HCT116 (cell line): ENCODE data around the gene ZNF469. TPM values are rescaled to one million over a fixed set of nuclear protein-coding genes. Genes with fewer than 3 reads are reported as not detected.

ENCODE experiments used
- ATAC-seq: fragments of 200-7000 bp; cut with Tn5 transposase; 2 replicates; pipeline ENCODE4 v1.9.1; 2020; ENCODE audit warnings: mild to moderate bottlenecking, moderate library complexity
- BruUV-seq: library from RNA; stranded (reverse); fragments of 400-500 nt; replicated peaks from 2 replicates; lab custom pipeline; 2021; lab: Mats Ljungman, UMichigan
- CTCF ChIA-PET: fragments of 300-600 bp; sonication (Branson Sonifier 250); formaldehyde crosslinking; loops from one replicate; lab custom pipeline; 2021; ENCODE audit warnings: antibody characterized with exemption; lab: Charles Lee
- POLR2A ChIA-PET: fragments of 300-600, 350-600 bp; sonication (Branson Sonifier 250); formaldehyde crosslinking; loops from one replicate; lab custom pipeline; 2021; ENCODE audit warnings: antibody characterized with exemption; lab: Charles Lee
- RAD21 ChIA-PET, 2 experiments: fragments of 300-600 bp; sonication (Branson Sonifier 250); formaldehyde crosslinking; loops; one replicate each; lab custom pipeline; 2023; ENCODE audit warnings: low total read pairs in 2 of 2; ENCODE audit not compliant: uncharacterized antibody in 2 of 2, unreplicated experiment in 2 of 2, low non-redundant PET in 1 of 2; lab: Charles Lee
- DNase-seq: peaks from one replicate; pipeline ENCODE4 v3.0.0-alpha.2; 2010; ENCODE audit warnings: low read depth, low spot score
- H2AFZ ChIP-seq: fragments of 200-600 bp; shearing (Covaris generic), sonication (generic); 2 replicates; pipeline ENCODE4 v1.6.1; 2017; ENCODE audit warnings: low read depth, mixed run types, mixed read lengths, antibody characterized with exemption, low read length; ENCODE audit not compliant: poor library complexity, severe bottlenecking
- H3K27ac ChIP-seq: 2 replicates; pipeline ENCODE4 v1.5.1; 2012; ENCODE audit warnings: low read depth, low read length
- H3K27me3 ChIP-seq: fragments of 200-600 bp; sonication (generic); 2 replicates; pipeline ENCODE4 v1.6.1; 2016; ENCODE audit warnings: mixed run types, low read length, mixed read lengths; ENCODE audit not compliant: insufficient read depth
- H3K36me3 ChIP-seq, 2 experiments: fragments of 200-500 bp in 1 of 2; fragments of 200-600 bp in 1 of 2; sonication (Bioruptor generic) in 1 of 2; sonication (generic) in 1 of 2; 2 replicates each; pipeline versions ENCODE4 v1.5.1 to v1.6.1; 2014 to 2016; ENCODE audit warnings: low read length in 2 of 2, inconsistent platforms in 1 of 2, mixed read lengths in 1 of 2, mixed run types in 1 of 2; ENCODE audit not compliant: insufficient read depth in 2 of 2, control insufficient read depth in 1 of 2
- H3K4me1 ChIP-seq, 2 experiments: fragments of 200-600 bp in 1 of 2; sonication (generic) in 1 of 2; 2 replicates each; pipeline versions ENCODE4 v1.5.1 to v1.6.1; 2012 to 2017; ENCODE audit warnings: low read length in 2 of 2, inconsistent platforms in 1 of 2, mild to moderate bottlenecking in 1 of 2, mixed read lengths in 1 of 2, mixed run types in 1 of 2, moderate library complexity in 1 of 2; ENCODE audit not compliant: insufficient read depth in 2 of 2, control insufficient read depth in 1 of 2
- H3K4me2 ChIP-seq: fragments of 200-600 bp; sonication (generic); 2 replicates; pipeline ENCODE4 v1.6.1; 2017; ENCODE audit warnings: mixed run types, low read length, mixed read lengths
- H3K4me3 ChIP-seq, 2 experiments: fragments of 200-600 bp in 1 of 2; sonication (generic) in 1 of 2; replicated peaks in 1 of 2; 2 replicates each; pipeline ENCODE4 v1.5.1; 2011 to 2016; ENCODE audit warnings: low read length in 2 of 2, control low read depth in 1 of 2, low read depth in 1 of 2, mild to moderate bottlenecking in 1 of 2, mixed read lengths in 1 of 2, mixed run types in 1 of 2
- H3K79me2 ChIP-seq: fragments of 200-600 bp; sonication (generic); 2 replicates; pipeline ENCODE4 v1.6.1; 2017; ENCODE audit warnings: mild to moderate bottlenecking, mixed run types, low read length, moderate library complexity, mixed read lengths; ENCODE audit not compliant: insufficient read depth
- H3K9ac ChIP-seq: fragments of 200-600 bp; sonication (generic); 2 replicates; pipeline ENCODE4 v1.6.1; 2016; ENCODE audit warnings: low read length, mixed read lengths
- H3K9me2 ChIP-seq: fragments of 200-600 bp; sonication (generic), shearing (Covaris generic); 2 replicates; pipeline ENCODE4 v1.6.1; 2017; ENCODE audit warnings: mixed run types, mild to moderate bottlenecking, moderate library complexity; ENCODE audit not compliant: insufficient read depth
- H3K9me3 ChIP-seq, 2 experiments: fragments of 200-500 bp in 1 of 2; fragments of 200-600 bp in 1 of 2; sonication (Bioruptor generic) in 1 of 2; sonication (generic) in 1 of 2; 2 replicates each; pipeline ENCODE4 v1.6.1; 2014 to 2017; ENCODE audit warnings: low read length in 2 of 2, mixed read lengths in 2 of 2, inconsistent platforms in 1 of 2, low read depth in 1 of 2, mild to moderate bottlenecking in 1 of 2, mixed run types in 1 of 2, moderate library complexity in 1 of 2; ENCODE audit not compliant: control insufficient read depth in 1 of 2, insufficient read depth in 1 of 2
- H4K20me1 ChIP-seq: fragments of 200-600 bp; sonication (generic), shearing (Covaris generic); 2 replicates; pipeline ENCODE4 v1.6.1; 2017; ENCODE audit warnings: mixed run types, mild to moderate bottlenecking, moderate library complexity; ENCODE audit not compliant: insufficient read depth
- CEBPB ChIP-seq: IDR thresholded peaks from 2 replicates; pipeline ENCODE4 v1.6.1; 2012; ENCODE audit warnings: low read depth
- EGR1 ChIP-seq: IDR thresholded peaks from 2 replicates; pipeline ENCODE4 v1.6.1; 2012; ENCODE audit warnings: low read depth
- ELF1 ChIP-seq: IDR thresholded peaks from 2 replicates; pipeline ENCODE4 v1.6.1; 2012; ENCODE audit warnings: low read depth, borderline replicate concordance
- JUND ChIP-seq: IDR thresholded peaks from 2 replicates; pipeline ENCODE4 v1.6.1; 2012
- POLR2A ChIP-seq: IDR thresholded peaks from 2 replicates; pipeline ENCODE4 v1.7.0; 2011; ENCODE audit warnings: borderline replicate concordance; ENCODE audit not compliant: insufficient read depth, insufficient read length; ENCODE audit errors: extremely low read depth
- RAD21 ChIP-seq: IDR thresholded peaks from 2 replicates; pipeline ENCODE4 v1.6.1; 2012; ENCODE audit warnings: low read depth, mild to moderate bottlenecking
- SP1 ChIP-seq: IDR thresholded peaks from 2 replicates; pipeline ENCODE4 v1.6.1; 2012; ENCODE audit warnings: low read depth
- SRF ChIP-seq: IDR thresholded peaks from 2 replicates; pipeline ENCODE4 v1.6.1; 2012; ENCODE audit warnings: low read depth
- TCF7L2 ChIP-seq: IDR thresholded peaks from 2 replicates; pipeline ENCODE4 v1.7.0; 2011; ENCODE audit warnings: borderline replicate concordance, inconsistent platforms; ENCODE audit not compliant: insufficient read depth, insufficient read length; ENCODE audit errors: extremely low read depth
- ZFX ChIP-seq: fragments of 450-650 bp; IDR thresholded peaks from 2 replicates; pipeline ENCODE4 v1.6.1; 2017
- ZNF274 ChIP-seq: fragments of 200-500 bp; sonication (Bioruptor generic); IDR thresholded peaks from 2 replicates; pipeline ENCODE4 v1.6.1; 2014; ENCODE audit warnings: mild to moderate bottlenecking, low read depth, low read length, inconsistent platforms
- intact Hi-C: fragments of 100-400 bp; cut with micrococcal nuclease; formaldehyde crosslinking; loops from 2 replicates; pipeline ENCODE4 v1.10.0; 2022
- total RNA-seq: library from RNA; stranded (reverse); gene quantifications from one replicate; pipeline ENCODE4 v1.2.1, GENCODE V29; 2021; ENCODE audit not compliant: unreplicated experiment
- TF ChIP-seq, protein P1 (sequence below): IDR thresholded peaks from 2 replicates; pipeline ENCODE4 v1.6.1; 2011; ENCODE audit warnings: mild to moderate bottlenecking, low read length, moderate library complexity; ENCODE audit not compliant: insufficient replicate concordance; ENCODE audit errors: extremely low read depth
- TF ChIP-seq, protein P2 (sequence below): IDR thresholded peaks from 2 replicates; pipeline ENCODE4 v1.6.1; 2012
- TF ChIP-seq, protein P3 (sequence below), 3 experiments: fragments of 200-600 bp in 1 of 3; sonication (generic) in 1 of 3; IDR thresholded peaks in 2 of 3; conservative IDR thresholded peaks in 1 of 3; 2 replicates each; pipeline ENCODE4 v1.5.1; 2012 to 2017; ENCODE audit warnings: low read depth in 2 of 3, low read length in 2 of 3, antibody characterized with exemption in 1 of 3, borderline replicate concordance in 1 of 3, control low read depth in 1 of 3, mild to moderate bottlenecking in 1 of 3, mixed read lengths in 1 of 3, mixed run types in 1 of 3, moderate library complexity in 1 of 3; ENCODE audit not compliant: insufficient read depth in 1 of 3
- TF ChIP-seq, protein P4 (sequence below): IDR thresholded peaks from 2 replicates; pipeline ENCODE4 v1.6.1; 2012; ENCODE audit warnings: low read depth

Gene ZNF469
- total RNA-seq, 1 experiment from 2014 or later, result 5.9 TPM

DNA sequence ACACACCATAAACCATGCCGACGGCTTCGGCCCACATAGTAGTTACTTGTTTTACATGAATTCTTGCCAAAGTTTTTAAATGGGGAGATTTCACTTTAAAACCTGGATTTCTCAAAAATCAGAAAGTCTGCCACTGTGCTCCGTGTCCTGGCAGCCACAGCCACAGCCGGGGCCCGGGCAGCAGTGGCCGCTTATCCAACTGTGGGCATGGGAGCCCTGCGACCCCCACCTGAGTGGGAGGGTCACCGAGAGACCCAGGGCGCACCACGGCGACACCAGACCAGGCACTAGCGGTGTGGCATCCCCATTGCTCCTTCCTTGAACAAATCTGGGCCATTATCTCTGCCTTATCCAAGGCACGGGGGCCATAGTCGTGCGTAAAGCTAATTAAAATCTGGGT, 30.0 kb downstream of the ZNF469 start (continued):
- no peak for TF ChIP-seq SP1
- no peak for TF ChIP-seq JUND
- TF ChIP-seq EGR1, result no peak
- no peak for TF ChIP-seq ZFX
- no peak for TF ChIP-seq ZNF274

DNA sequence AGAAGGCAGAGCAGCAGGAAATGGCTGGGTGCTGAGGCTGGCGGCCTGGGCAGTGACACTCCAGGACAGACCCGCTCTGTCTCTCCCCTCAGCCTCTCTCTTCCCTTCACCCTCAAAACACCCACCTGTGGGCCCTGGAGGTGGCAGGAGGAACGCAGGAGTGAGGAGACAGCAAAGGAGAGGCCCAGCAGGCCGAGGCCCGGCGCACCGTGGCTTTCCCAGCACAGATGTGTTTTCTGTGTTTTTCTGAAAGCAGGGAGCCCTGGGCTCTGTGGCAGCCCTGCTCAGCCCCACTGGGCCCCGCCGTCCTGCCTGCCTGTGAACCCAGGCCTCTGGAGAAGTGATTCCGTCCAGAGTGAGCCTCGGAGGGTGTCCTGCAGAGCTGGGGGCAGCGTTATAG, 30.5 kb downstream of the ZNF469 start:
- CTCF ChIA-PET, result no interaction called here
- intact Hi-C loops, result no loop called here
- BruUV-seq, result no TSS peak

More for the DNA sequence above, 30.5 kb downstream of the ZNF469 start:
- no peaks in the 10 kb centered on the region for H3K79me2 ChIP-seq
- H3K4me3 ChIP-seq, result no peak overlapping the region
- no peak for TF ChIP-seq RAD21
- TF ChIP-seq CEBPB, result no peak
- TF ChIP-seq ELF1, result no peak
- TF ChIP-seq, protein P1, sequence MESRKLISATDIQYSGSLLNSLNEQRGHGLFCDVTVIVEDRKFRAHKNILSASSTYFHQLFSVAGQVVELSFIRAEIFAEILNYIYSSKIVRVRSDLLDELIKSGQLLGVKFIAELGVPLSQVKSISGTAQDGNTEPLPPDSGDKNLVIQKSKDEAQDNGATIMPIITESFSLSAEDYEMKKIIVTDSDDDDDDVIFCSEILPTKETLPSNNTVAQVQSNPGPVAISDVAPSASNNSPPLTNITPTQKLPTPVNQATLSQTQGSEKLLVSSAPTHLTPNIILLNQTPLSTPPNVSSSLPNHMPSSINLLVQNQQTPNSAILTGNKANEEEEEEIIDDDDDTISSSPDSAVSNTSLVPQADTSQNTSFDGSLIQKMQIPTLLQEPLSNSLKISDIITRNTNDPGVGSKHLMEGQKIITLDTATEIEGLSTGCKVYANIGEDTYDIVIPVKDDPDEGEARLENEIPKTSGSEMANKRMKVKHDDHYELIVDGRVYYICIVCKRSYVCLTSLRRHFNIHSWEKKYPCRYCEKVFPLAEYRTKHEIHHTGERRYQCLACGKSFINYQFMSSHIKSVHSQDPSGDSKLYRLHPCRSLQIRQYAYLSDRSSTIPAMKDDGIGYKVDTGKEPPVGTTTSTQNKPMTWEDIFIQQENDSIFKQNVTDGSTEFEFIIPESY, result no peak
- TF ChIP-seq, protein P2, sequence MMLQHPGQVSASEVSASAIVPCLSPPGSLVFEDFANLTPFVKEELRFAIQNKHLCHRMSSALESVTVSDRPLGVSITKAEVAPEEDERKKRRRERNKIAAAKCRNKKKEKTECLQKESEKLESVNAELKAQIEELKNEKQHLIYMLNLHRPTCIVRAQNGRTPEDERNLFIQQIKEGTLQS, result no peak
- no peak for TF ChIP-seq SP1
- TF ChIP-seq POLR2A, result no peak
- no peak for TF ChIP-seq TCF7L2
- TF ChIP-seq, protein P3, sequence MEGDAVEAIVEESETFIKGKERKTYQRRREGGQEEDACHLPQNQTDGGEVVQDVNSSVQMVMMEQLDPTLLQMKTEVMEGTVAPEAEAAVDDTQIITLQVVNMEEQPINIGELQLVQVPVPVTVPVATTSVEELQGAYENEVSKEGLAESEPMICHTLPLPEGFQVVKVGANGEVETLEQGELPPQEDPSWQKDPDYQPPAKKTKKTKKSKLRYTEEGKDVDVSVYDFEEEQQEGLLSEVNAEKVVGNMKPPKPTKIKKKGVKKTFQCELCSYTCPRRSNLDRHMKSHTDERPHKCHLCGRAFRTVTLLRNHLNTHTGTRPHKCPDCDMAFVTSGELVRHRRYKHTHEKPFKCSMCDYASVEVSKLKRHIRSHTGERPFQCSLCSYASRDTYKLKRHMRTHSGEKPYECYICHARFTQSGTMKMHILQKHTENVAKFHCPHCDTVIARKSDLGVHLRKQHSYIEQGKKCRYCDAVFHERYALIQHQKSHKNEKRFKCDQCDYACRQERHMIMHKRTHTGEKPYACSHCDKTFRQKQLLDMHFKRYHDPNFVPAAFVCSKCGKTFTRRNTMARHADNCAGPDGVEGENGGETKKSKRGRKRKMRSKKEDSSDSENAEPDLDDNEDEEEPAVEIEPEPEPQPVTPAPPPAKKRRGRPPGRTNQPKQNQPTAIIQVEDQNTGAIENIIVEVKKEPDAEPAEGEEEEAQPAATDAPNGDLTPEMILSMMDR (IDR thresholded peaks at IDR 0.05 in 2 of 3, conservative IDR thresholded peaks at IDR 0.05 in 1 of 3; ENCODE audit: borderline replicate concordance in 1 of 3, insufficient read depth in 1 of 3, low read depth in 2 of 3, low read length in 2 of 3), result no peak
- no peak for TF ChIP-seq SRF
- TF ChIP-seq, protein P4, sequence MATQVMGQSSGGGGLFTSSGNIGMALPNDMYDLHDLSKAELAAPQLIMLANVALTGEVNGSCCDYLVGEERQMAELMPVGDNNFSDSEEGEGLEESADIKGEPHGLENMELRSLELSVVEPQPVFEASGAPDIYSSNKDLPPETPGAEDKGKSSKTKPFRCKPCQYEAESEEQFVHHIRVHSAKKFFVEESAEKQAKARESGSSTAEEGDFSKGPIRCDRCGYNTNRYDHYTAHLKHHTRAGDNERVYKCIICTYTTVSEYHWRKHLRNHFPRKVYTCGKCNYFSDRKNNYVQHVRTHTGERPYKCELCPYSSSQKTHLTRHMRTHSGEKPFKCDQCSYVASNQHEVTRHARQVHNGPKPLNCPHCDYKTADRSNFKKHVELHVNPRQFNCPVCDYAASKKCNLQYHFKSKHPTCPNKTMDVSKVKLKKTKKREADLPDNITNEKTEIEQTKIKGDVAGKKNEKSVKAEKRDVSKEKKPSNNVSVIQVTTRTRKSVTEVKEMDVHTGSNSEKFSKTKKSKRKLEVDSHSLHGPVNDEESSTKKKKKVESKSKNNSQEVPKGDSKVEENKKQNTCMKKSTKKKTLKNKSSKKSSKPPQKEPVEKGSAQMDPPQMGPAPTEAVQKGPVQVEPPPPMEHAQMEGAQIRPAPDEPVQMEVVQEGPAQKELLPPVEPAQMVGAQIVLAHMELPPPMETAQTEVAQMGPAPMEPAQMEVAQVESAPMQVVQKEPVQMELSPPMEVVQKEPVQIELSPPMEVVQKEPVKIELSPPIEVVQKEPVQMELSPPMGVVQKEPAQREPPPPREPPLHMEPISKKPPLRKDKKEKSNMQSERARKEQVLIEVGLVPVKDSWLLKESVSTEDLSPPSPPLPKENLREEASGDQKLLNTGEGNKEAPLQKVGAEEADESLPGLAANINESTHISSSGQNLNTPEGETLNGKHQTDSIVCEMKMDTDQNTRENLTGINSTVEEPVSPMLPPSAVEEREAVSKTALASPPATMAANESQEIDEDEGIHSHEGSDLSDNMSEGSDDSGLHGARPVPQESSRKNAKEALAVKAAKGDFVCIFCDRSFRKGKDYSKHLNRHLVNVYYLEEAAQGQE, result no peak
- no peak for TF ChIP-seq ZFX
- no peaks in the 10 kb centered on the region for H3K4me1 ChIP-seq
- H3K4me2 ChIP-seq, result no peak overlapping the region
- H2AFZ ChIP-seq, result no peak overlapping the region
- H3K27me3 ChIP-seq, result no peaks in the 10 kb centered on the region
- no peaks in the 10 kb centered on the region for H3K9me2 ChIP-seq
- H4K20me1 ChIP-seq, result no peaks in the 10 kb centered on the region
- H3K9ac ChIP-seq, result no peak overlapping the region
- POLR2A ChIA-PET, result no interaction called here
- DNase-seq (no peak), ATAC-seq (no peak)
- no peaks in the 10 kb centered on the region for H3K36me3 ChIP-seq
- RAD21 ChIA-PET, result no interaction called here
- no peaks in the 10 kb centered on the region for H3K9me3 ChIP-seq
- H3K27ac ChIP-seq, result no peak overlapping the region
